Epithelial cell of esophagus (primary cell): ENCODE measurements around the gene ZNF568.

Experiments
- DNase-seq: peaks from one replicate; pipeline ENCODE4 v3.0.0; 2010; ENCODE audit warnings: low read depth
- H3K4me3 ChIP-seq: 2 replicates; pipeline ENCODE4 v1.5.1; 2011; ENCODE audit warnings: mild to moderate bottlenecking, low read length, control low read depth
- CTCF ChIP-seq: IDR thresholded peaks from 2 replicates; pipeline ENCODE4 v1.5.1; 2011; ENCODE audit warnings: low read depth, mild to moderate bottlenecking, low read length, control low read depth, inconsistent platforms; ENCODE audit not compliant: insufficient read depth; ENCODE audit errors: missing control alignments

The ZNF568 gene

GRCh38 chr19:36973021-36973843 is 57.1 kb downstream of the ZNF568 start:
- DNase-seq, result peak; percentile 81
- peak; percentile 90 for TF ChIP-seq CTCF
- peak overlapping the region; percentile 77 for H3K4me3 ChIP-seq

GRCh38 chr19:36973844-36974195 is 57.7 kb downstream of the ZNF568 start:
- H3K4me3 ChIP-seq, result peak overlapping the region; percentile 77
- DNase-seq, result no peak
- no peak for TF ChIP-seq CTCF

- TF ChIP-seq CTCF, result no peak
- no peak for DNase-seq
- no peak overlapping the region for H3K4me3 ChIP-seq
These were observed 70.0 kb downstream of the ZNF568 start for GRCh38 chr19:36986131-36986530.

- no peak overlapping the region for H3K4me3 ChIP-seq
- no peak for TF ChIP-seq CTCF
- no peak for DNase-seq
These were observed 70.5 kb downstream of the ZNF568 start for GRCh38 chr19:36986601-36987000.

- TF ChIP-seq CTCF, result no peak
- no peak overlapping the region for H3K4me3 ChIP-seq
- DNase-seq, result no peak
These were observed 71.0 kb downstream of the ZNF568 start for GRCh38 chr19:36987091-36987490.

GRCh38 chr19:36997152-36997842 is 81.2 kb downstream of the ZNF568 start:
- DNase-seq, result no peak
- TF ChIP-seq CTCF, result no peak
- H3K4me3 ChIP-seq, result no peak overlapping the region
